SK-N-SH (cell line): ENCODE results near the gene PKN3.

Experiments used
- CTCF ChIP-seq: fragments of 200-600 bp; sonication (generic); IDR thresholded peaks from 2 replicates; pipeline ENCODE4 v1.6.1; 2017; ENCODE audit warnings: antibody characterized with exemption, mild to moderate bottlenecking, moderate library complexity
- JUND ChIP-seq: IDR thresholded peaks from 2 replicates; pipeline ENCODE4 v1.4.0; 2012
- POLR2AphosphoS5 ChIP-seq: IDR thresholded peaks from 2 replicates; pipeline ENCODE4 v1.6.1; 2012; ENCODE audit warnings: low read depth, low read length
- TAF1 ChIP-seq: IDR thresholded peaks from 2 replicates; pipeline ENCODE4 v1.6.1; 2012; ENCODE audit warnings: low read depth, mild to moderate bottlenecking, low read length, moderate library complexity, borderline replicate concordance

- TF ChIP-seq JUND (no peak), POLR2AphosphoS5 (no peak), CTCF (no peak), TAF1 (no peak)
Observed at GRCh38 chr9:128694344-128694743, 8.0 kb upstream of the PKN3 start.
